ENCODE results near the gene FAM120AOS.
"Not testable (repeated sequence)": the region's sequence is repeated elsewhere in the genome, so short reads cannot be mapped to it uniquely, and the experiment has no call there.

Gene FAM120AOS

DNA sequence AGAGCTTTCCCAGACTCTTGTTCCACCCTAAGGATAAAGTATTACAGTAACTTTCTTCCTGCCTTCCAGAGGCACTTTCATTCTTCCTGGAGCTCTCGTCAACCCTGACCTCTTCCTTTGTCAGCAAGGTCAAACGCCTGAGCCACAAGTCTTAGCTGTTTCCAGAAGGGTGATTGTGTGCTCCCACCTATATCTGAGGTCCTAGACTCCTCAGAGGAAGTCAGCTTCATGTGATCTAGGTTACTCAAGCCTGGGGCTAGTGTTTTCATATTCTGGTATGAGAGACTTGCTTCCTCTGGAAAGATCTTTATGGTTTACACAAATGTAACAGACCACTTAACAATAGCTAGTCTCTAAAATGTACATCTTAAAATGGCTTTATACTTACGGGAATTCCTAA, 7.3 kb downstream of the FAM120AOS start:
- Histone ChIP-seq H3K79me2 (ENCODE audit: low read length) (peaks cover 11% of the 10 kb centered on the region), H3K4me3 (ENCODE audit: low read length) (no peak overlapping the region), H3K9me3 (ENCODE audit: insufficient read depth, low read length) (no peaks in the 10 kb centered on the region), H4K20me1 (ENCODE audit: insufficient read depth, low read length) (no peaks in the 10 kb centered on the region), H3K9ac (ENCODE audit: low read length) (no peak overlapping the region), H3K36me3 (replicated peaks; ENCODE audit: low read depth, low read length) (peaks cover 29% of the 10 kb centered on the region), H3K27ac (ENCODE audit: low read length) (no peak overlapping the region), H3K4me2 (ENCODE audit: low read length) (no peak overlapping the region), H3K4me1 (ENCODE audit: low read length) (peaks cover 6% of the 10 kb centered on the region), H3K27me3 (ENCODE audit: low read depth, low read length) (no peaks in the 10 kb centered on the region), H2AFZ (ENCODE audit: low read depth, low read length) (no peak overlapping the region)
- TF ChIP-seq, protein P1, sequence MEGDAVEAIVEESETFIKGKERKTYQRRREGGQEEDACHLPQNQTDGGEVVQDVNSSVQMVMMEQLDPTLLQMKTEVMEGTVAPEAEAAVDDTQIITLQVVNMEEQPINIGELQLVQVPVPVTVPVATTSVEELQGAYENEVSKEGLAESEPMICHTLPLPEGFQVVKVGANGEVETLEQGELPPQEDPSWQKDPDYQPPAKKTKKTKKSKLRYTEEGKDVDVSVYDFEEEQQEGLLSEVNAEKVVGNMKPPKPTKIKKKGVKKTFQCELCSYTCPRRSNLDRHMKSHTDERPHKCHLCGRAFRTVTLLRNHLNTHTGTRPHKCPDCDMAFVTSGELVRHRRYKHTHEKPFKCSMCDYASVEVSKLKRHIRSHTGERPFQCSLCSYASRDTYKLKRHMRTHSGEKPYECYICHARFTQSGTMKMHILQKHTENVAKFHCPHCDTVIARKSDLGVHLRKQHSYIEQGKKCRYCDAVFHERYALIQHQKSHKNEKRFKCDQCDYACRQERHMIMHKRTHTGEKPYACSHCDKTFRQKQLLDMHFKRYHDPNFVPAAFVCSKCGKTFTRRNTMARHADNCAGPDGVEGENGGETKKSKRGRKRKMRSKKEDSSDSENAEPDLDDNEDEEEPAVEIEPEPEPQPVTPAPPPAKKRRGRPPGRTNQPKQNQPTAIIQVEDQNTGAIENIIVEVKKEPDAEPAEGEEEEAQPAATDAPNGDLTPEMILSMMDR (IDR thresholded peaks at IDR 0.05; ENCODE audit: low read depth, low read length): no peak
- TF ChIP-seq EZH2phosphoT487 (IDR thresholded peaks at IDR 0.05; ENCODE audit: low read depth): no peak

DNA sequence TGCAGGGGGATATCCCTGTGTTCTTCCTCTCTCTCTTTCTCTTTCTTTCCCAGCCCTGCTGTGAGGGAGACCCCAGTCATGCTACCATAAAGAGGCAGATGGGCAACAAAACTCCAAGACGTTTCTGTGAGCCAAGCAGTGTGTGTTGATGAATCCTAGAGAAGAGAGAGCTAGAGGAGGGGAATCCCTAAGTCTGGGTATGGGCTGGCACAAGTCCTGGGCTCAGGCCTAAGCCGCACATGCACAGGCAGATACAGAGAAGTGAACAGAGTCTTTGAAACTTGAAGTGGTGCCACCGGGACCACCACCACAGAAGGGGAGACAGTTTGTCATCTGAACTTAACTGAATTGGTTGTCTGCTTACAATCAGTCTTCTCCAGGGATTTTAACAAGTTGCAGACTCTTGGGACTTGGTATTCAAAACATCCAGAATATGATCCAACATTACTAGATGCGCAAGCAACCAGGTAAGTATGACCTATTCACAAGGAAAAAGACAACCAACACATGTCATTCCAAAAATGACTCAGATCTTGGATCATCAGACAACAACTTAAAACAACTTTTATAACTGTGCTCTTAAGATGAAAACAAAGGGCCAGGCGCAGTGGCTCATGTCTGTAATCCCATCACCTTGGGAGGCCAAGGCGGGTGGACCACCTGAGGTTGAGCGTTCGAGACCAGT, 12.3 kb downstream of the FAM120AOS start:
- Histone ChIP-seq H3K36me3 (replicated peaks; ENCODE audit: low read depth, low read length) (peaks cover 4% of the 10 kb centered on the region), H3K4me1 (ENCODE audit: low read length) (no peaks in the 10 kb centered on the region), H3K27me3 (ENCODE audit: low read depth, low read length) (no peaks in the 10 kb centered on the region), H3K27ac (ENCODE audit: low read length) (no peak overlapping the region), H3K9ac (ENCODE audit: low read length) (no peak overlapping the region), H3K4me2 (ENCODE audit: low read length) (no peak overlapping the region), H3K4me3 (ENCODE audit: low read length) (no peak overlapping the region), H3K9me3 (ENCODE audit: insufficient read depth, low read length) (no peaks in the 10 kb centered on the region), H3K79me2 (ENCODE audit: low read length) (no peaks in the 10 kb centered on the region), H4K20me1 (ENCODE audit: insufficient read depth, low read length) (no peaks in the 10 kb centered on the region), H2AFZ (ENCODE audit: low read depth, low read length) (no peak overlapping the region)
- no peak for TF ChIP-seq EZH2phosphoT487 (IDR thresholded peaks at IDR 0.05; ENCODE audit: low read depth)
- TF ChIP-seq, protein P1 (IDR thresholded peaks at IDR 0.05; ENCODE audit: low read depth, low read length): no peak

DNA sequence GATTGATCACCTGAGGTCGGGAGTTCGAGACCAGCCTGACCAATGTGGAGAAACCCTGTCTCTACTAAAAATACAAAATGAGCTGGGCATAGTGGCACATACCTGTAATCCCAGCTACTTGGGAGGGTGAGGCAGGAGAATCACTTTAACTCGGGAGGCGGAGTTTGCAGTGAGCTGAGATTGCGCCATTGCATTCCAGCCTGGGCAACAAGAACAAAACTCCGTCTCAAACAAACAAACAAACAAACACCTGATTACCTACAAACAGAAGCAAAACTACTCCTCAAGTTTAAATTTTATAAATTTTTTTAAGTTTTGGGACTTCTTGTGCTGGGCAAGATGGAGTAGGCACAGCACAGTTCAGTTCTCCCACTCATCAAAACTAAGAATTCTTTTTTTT, 14.1 kb downstream of the FAM120AOS start:
- not testable (repeated sequence) for H3K9me3 ChIP-seq (ENCODE audit: insufficient read depth, low read length); H3K27me3 ChIP-seq (ENCODE audit: low read depth, low read length); H3K4me3 ChIP-seq (ENCODE audit: low read length); H4K20me1 ChIP-seq (ENCODE audit: insufficient read depth, low read length); H3K4me1 ChIP-seq (ENCODE audit: low read length); H3K9ac ChIP-seq (ENCODE audit: low read length); H3K4me2 ChIP-seq (ENCODE audit: low read length); H3K79me2 ChIP-seq (ENCODE audit: low read length); H3K36me3 ChIP-seq (replicated peaks; ENCODE audit: low read depth, low read length); H3K27ac ChIP-seq (ENCODE audit: low read length); H2AFZ ChIP-seq (ENCODE audit: low read depth, low read length)

DNA sequence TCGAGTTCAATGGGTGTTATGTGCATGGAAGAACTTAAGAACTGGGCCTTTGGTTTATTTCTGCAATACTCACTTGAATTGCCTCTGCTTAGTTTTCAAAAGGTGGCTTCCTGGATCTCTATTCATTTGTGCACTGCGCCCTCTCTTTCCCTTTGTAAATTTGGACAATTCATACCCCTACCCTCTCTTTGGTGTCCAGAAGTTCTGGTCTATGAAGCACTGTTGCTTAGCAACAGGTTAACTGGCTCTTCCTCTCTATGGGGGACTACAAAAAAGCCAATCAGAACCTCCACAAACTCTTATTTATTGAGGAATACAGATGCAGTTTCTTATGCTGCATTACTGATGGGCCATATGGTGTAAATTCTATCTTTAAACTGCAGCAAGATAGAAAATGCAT, 15.4 kb downstream of the FAM120AOS start:
- H3K9ac ChIP-seq (ENCODE audit: low read length): no peak overlapping the region
- H3K36me3 ChIP-seq (replicated peaks; ENCODE audit: low read depth, low read length): no peaks in the 10 kb centered on the region
- peaks cover 4% of the 10 kb centered on the region for H3K4me1 ChIP-seq (ENCODE audit: low read length)
- no peak overlapping the region for H3K4me2 ChIP-seq (ENCODE audit: low read length)
- H3K27ac ChIP-seq (ENCODE audit: low read length): no peak overlapping the region
- H3K9me3 ChIP-seq (ENCODE audit: insufficient read depth, low read length): no peaks in the 10 kb centered on the region
- no peak overlapping the region for H3K4me3 ChIP-seq (ENCODE audit: low read length)
- H3K79me2 ChIP-seq (ENCODE audit: low read length): no peaks in the 10 kb centered on the region
- TF ChIP-seq, protein P1 (IDR thresholded peaks at IDR 0.05; ENCODE audit: low read depth, low read length): no peak
- TF ChIP-seq EZH2phosphoT487 (IDR thresholded peaks at IDR 0.05; ENCODE audit: low read depth): no peak
- H4K20me1 ChIP-seq (ENCODE audit: insufficient read depth, low read length): no peaks in the 10 kb centered on the region
- no peaks in the 10 kb centered on the region for H3K27me3 ChIP-seq (ENCODE audit: low read depth, low read length)
- no peak overlapping the region for H2AFZ ChIP-seq (ENCODE audit: low read depth, low read length)

All from OCI-LY3 (cell line).